ENCODE data around the gene DNM2.

DNA sequence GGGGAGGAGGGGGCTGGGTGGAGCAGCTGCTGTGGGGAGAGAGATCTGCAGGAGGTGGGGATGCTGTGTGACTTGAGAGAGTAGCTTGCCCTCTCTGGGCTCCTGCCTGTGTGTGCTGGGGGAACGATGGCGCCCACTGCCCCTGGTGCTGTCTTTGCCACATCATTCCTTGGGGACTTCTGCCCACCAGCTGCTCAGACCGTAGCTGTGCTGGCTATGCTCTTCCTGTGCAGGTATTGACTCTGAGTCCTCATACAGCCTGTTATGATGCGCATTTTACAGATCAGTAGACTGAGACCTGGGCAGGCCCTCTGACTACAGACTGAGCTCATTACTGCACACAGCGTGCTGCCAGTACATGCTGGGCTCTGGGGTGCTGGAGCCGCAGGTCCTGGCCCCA lies 51.1 kb downstream of the DNM2 start:
- no peak for TF ChIP-seq CTCF (IDR thresholded peaks at IDR 0.05; ENCODE audit: insufficient read depth, low read depth, low read length)
- no peak for TF ChIP-seq EZH2 (IDR thresholded peaks at IDR 0.05; ENCODE audit: insufficient read depth, low read length)

All from astrocyte (in vitro differentiated cells and primary cell).